ENCODE measurements around the gene AKR1C1.
"Not testable (repeated sequence)": the region's sequence is repeated elsewhere in the genome, so short reads cannot be mapped to it uniquely, and the experiment has no call there.

- not testable (repeated sequence) for TF ChIP-seq CTCF (IDR thresholded peaks at IDR 0.05 in 2 of 3, conservative IDR thresholded peaks at IDR 0.05 in 1 of 3; ENCODE audit: borderline replicate concordance in 1 of 3, insufficient read depth in 1 of 3, low read depth in 2 of 3, low read length in 2 of 3); EZH2 (IDR thresholded peaks at IDR 0.05); SRF (IDR thresholded peaks at IDR 0.05; ENCODE audit: low read depth); POLR2AphosphoS5 (IDR thresholded peaks at IDR 0.05; ENCODE audit: low read depth, low read length); POLR2A (IDR thresholded peaks at IDR 0.05; ENCODE audit: borderline replicate concordance, extremely low read depth, insufficient read depth, insufficient read length); TCF7L2 (IDR thresholded peaks at IDR 0.05; ENCODE audit: borderline replicate concordance, extremely low read depth, insufficient read depth, insufficient read length)
These were observed 22.3 kb upstream of the AKR1C1 start for GRCh38 chr10:4940909-4941308.

Measured in HCT116 (cell line).